Endothelial cell of umbilical vein (primary cell): ENCODE results near the gene AGRN. TPM values are rescaled to one million over a fixed set of nuclear protein-coding genes. Genes with fewer than 3 reads are reported as not detected.

ENCODE experiments used
- BruUV-seq: library from RNA; stranded (reverse); fragments of 400-500 nt; replicated peaks from 2 replicates; lab custom pipeline; 2021; lab: Mats Ljungman, UMichigan
- CTCF ChIA-PET: fragments of 300-600, 350-600 bp; sonication (Branson Sonifier 250); formaldehyde crosslinking; loops from one replicate; lab custom pipeline; 2021; ENCODE audit warnings: antibody characterized with exemption, inconsistent platforms; lab: Charles Lee
- POLR2A ChIA-PET: fragments of 300-600, 350-600 bp; sonication (Branson Sonifier 250); formaldehyde crosslinking; loops from one replicate; lab custom pipeline; 2021; ENCODE audit warnings: antibody characterized with exemption, inconsistent platforms; lab: Charles Lee
- DNase-seq: peaks from one replicate; pipeline ENCODE4 v3.0.0-alpha.2; 2011; ENCODE audit warnings: low read depth, low spot score
- FAIRE-seq: peaks from 2 replicates; lab custom pipeline; 2011; peaks lifted over from hg19 to GRCh38; lab: Jason Lieb, UNC
- H2AFZ ChIP-seq: 2 replicates; pipeline ENCODE4 v1.6.0; 2012; ENCODE audit warnings: low read depth, low read length, control low read depth, inconsistent platforms
- H3K27ac ChIP-seq: 2 replicates; pipeline ENCODE4 v1.5.1; 2011; ENCODE audit warnings: low read depth, mild to moderate bottlenecking, control low read depth, low read length, moderate library complexity; ENCODE audit not compliant: insufficient read depth
- H3K27me3 ChIP-seq, 2 experiments: 2 replicates each; pipeline versions ENCODE4 v1.6.0 to v1.6.1; 2011; ENCODE audit warnings: low read length in 2 of 2, mixed read lengths in 1 of 2; ENCODE audit not compliant: control insufficient read depth in 2 of 2, insufficient read depth in 2 of 2
- H3K36me3 ChIP-seq, 2 experiments: 2 replicates in 1 of 2; 3 replicates in 1 of 2; pipeline ENCODE4 v1.5.1; 2011; ENCODE audit warnings: low read length in 2 of 2, mild to moderate bottlenecking in 1 of 2, moderate library complexity in 1 of 2; ENCODE audit not compliant: control insufficient read depth in 2 of 2, insufficient read depth in 2 of 2; ENCODE audit errors: extremely low read depth in 1 of 2
- H3K4me1 ChIP-seq: 3 replicates; pipeline ENCODE4 v1.5.1; 2011; ENCODE audit warnings: mild to moderate bottlenecking, low read length; ENCODE audit not compliant: control insufficient read depth, insufficient read depth; ENCODE audit errors: extremely low read depth
- H3K4me2 ChIP-seq: 2 replicates; pipeline ENCODE4 v1.6.1; 2011; ENCODE audit warnings: low read length, control low read depth, mixed read lengths; ENCODE audit not compliant: insufficient read depth
- H3K4me3 ChIP-seq, 3 experiments: fragments of 200-600 bp in 1 of 3; sonication (generic), shearing (Covaris generic) in 1 of 3; replicated peaks in 1 of 3; 2 replicates each; pipeline ENCODE4 v1.5.1; 2011 to 2016; ENCODE audit warnings: control low read depth in 3 of 3, low read length in 3 of 3, mild to moderate bottlenecking in 2 of 3, inconsistent platforms in 1 of 3, low read depth in 1 of 3, moderate library complexity in 1 of 3; ENCODE audit not compliant: insufficient read depth in 1 of 3
- H3K79me2 ChIP-seq: 2 replicates; pipeline ENCODE4 v1.6.0; 2012; ENCODE audit warnings: low read length, inconsistent platforms; ENCODE audit not compliant: control insufficient read depth, insufficient read depth
- H3K9ac ChIP-seq: replicated peaks from 2 replicates; pipeline ENCODE3; 2011; ENCODE audit warnings: low read length, control low read depth; ENCODE audit not compliant: insufficient read depth; ENCODE audit errors: extremely low read depth
- H3K9me1 ChIP-seq: replicated peaks from 3 replicates; pipeline ENCODE4 v1.6.0; 2011; ENCODE audit warnings: mild to moderate bottlenecking, low read length; ENCODE audit not compliant: control insufficient read depth, insufficient read depth; ENCODE audit errors: extremely low read depth
- H3K9me3 ChIP-seq: replicated peaks from 2 replicates; pipeline ENCODE4 v1.5.1; 2012; ENCODE audit warnings: low read length, inconsistent platforms; ENCODE audit not compliant: control insufficient read depth, insufficient read depth
- H4K20me1 ChIP-seq: replicated peaks from 2 replicates; pipeline ENCODE3; 2011; ENCODE audit warnings: mild to moderate bottlenecking, low read length; ENCODE audit not compliant: control insufficient read depth, insufficient read depth; ENCODE audit errors: extremely low read depth
- CTCF ChIP-seq, 2 donors: IDR thresholded peaks; 1 replicate in 1 of 2; 2 replicates in 1 of 2; pipeline ENCODE4 v1.5.1; 2011; ENCODE audit warnings: low read length in 2 of 2, mild to moderate bottlenecking in 2 of 2, moderate library complexity in 2 of 2, control low read depth in 1 of 2, inconsistent platforms in 1 of 2, low read depth in 1 of 2; ENCODE audit not compliant: insufficient read depth in 1 of 2; ENCODE audit errors: extremely low read depth in 1 of 2
- EZH2 ChIP-seq: IDR thresholded peaks from 2 replicates; pipeline ENCODE4 v1.6.1; 2012; ENCODE audit warnings: borderline replicate concordance, low read depth, mild to moderate bottlenecking, moderate library complexity, low read length, inconsistent platforms; ENCODE audit not compliant: severe bottlenecking
- FOS ChIP-seq: IDR thresholded peaks from 2 replicates; pipeline ENCODE4 v1.6.1; 2011; ENCODE audit warnings: mild to moderate bottlenecking, low read length, moderate library complexity, borderline replicate concordance; ENCODE audit not compliant: insufficient read depth
- GATA2 ChIP-seq: IDR thresholded peaks from 2 replicates; pipeline ENCODE4 v1.7.0; 2011; ENCODE audit warnings: low read depth, mild to moderate bottlenecking, moderate library complexity, mixed read lengths, low read length; ENCODE audit not compliant: insufficient read length, insufficient read depth
- JUN ChIP-seq: IDR thresholded peaks from 2 replicates; pipeline ENCODE4 v1.6.1; 2011; ENCODE audit warnings: borderline replicate concordance, low read depth; ENCODE audit not compliant: insufficient read length, insufficient read depth
- MYC ChIP-seq: IDR thresholded peaks from one replicate; pipeline ENCODE4 v1.6.1; 2011; ENCODE audit warnings: mild to moderate bottlenecking, low read depth, low read length
- POLR2A ChIP-seq: IDR thresholded peaks from 2 replicates; pipeline ENCODE4 v1.6.1; 2012; ENCODE audit warnings: low read depth, mild to moderate bottlenecking, control low read depth, low read length
- POLR2AphosphoS5 ChIP-seq: IDR thresholded peaks from 2 replicates; pipeline ENCODE4 v1.6.1; 2012; ENCODE audit warnings: low read depth, mild to moderate bottlenecking, control low read depth, low read length, moderate library complexity; ENCODE audit not compliant: insufficient read depth
- dilution Hi-C: fragments of 300-500 bp; cut with MboI; formaldehyde crosslinking; loops from one replicate; pipeline ENCODE4 v1.15.0; 2019; ENCODE audit warnings: low sequenced_read_pairs; ENCODE audit not compliant: extremely low pct_ligation_motif_present
- intact Hi-C: fragments of 100-400 bp; cut with micrococcal nuclease; formaldehyde crosslinking; loops from one replicate; pipeline ENCODE4 v1.10.0; 2022
- polyA plus RNA-seq, 4 experiments: library from polyadenylated mRNA; depleted of rRNA in 3 of 4; stranded (reverse) in 3 of 4; unstranded in 1 of 4; fragments of >200 nt; gene quantifications; 2 replicates each; pipeline versions ENCODE4 v1.2.1 to v1.2.3, GENCODE V29; 2011 to 2012; ENCODE audit warnings: missing spikeins in 1 of 4
- total RNA-seq: library from RNA; stranded (reverse); gene quantifications from 2 replicates; pipeline ENCODE4 v1.2.3, GENCODE V29; 2021
- TF ChIP-seq, protein P1 (sequence below): IDR thresholded peaks from 2 replicates; pipeline ENCODE4 v1.6.1; 2011; ENCODE audit not compliant: insufficient read depth, insufficient read length

Gene AGRN
- total and polyA plus RNA-seq, 2 donors (not counting 3 experiments of a cell fraction or from before 2014, with no cell fraction given): 66.6 to 67.8 TPM

- peaks cover 0 to 10% of the 10 kb centered on the region in 2 experiments for H3K36me3 ChIP-seq
- no peaks in the 10 kb centered on the region for H4K20me1 ChIP-seq
- dilution Hi-C loops (no loop called here), intact Hi-C loops (no loop called here)
- DNase-seq (no peak), FAIRE-seq (no peak)
- peaks cover 6% of the 10 kb centered on the region for H3K4me1 ChIP-seq
- POLR2A ChIA-PET: no interaction called here
- H3K9me3 ChIP-seq: no peaks in the 10 kb centered on the region
- no peaks in the 10 kb centered on the region for H3K27me3 ChIP-seq
- TF ChIP-seq FOS (no peak), POLR2A (no peak), EZH2 (no peak), MYC (no peak), POLR2AphosphoS5 (no peak), GATA2 (no peak), JUN (no peak), CTCF (IDR thresholded peaks at IDR 0.05; ENCODE audit: extremely low read depth in 1 of 2, insufficient read depth in 1 of 2, low read depth in 1 of 2, low read length in 2 of 2) (no peak)
- TF ChIP-seq, protein P1, sequence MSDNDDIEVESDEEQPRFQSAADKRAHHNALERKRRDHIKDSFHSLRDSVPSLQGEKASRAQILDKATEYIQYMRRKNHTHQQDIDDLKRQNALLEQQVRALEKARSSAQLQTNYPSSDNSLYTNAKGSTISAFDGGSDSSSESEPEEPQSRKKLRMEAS: no peak
- H3K9ac ChIP-seq: no peak overlapping the region
- H2AFZ ChIP-seq: no peak overlapping the region
- no peak overlapping the region for H3K4me3 ChIP-seq
- no TSS peak for BruUV-seq
- no peaks in the 10 kb centered on the region for H3K9me1 ChIP-seq
- no peak overlapping the region for H3K4me2 ChIP-seq
- CTCF ChIA-PET: interaction anchor here (0.8 kb wide), 1 partner anchor 256 kb away, joined by 3 read pairs; no protein-coding TSS in a partner anchor
- no peak overlapping the region for H3K27ac ChIP-seq
- H3K79me2 ChIP-seq: no peaks in the 10 kb centered on the region
Observed at GRCh38 chr1:1035291-1035943, 15.5 kb downstream of the AGRN start.
